ENCODE results near the gene NBAS.

DNA sequence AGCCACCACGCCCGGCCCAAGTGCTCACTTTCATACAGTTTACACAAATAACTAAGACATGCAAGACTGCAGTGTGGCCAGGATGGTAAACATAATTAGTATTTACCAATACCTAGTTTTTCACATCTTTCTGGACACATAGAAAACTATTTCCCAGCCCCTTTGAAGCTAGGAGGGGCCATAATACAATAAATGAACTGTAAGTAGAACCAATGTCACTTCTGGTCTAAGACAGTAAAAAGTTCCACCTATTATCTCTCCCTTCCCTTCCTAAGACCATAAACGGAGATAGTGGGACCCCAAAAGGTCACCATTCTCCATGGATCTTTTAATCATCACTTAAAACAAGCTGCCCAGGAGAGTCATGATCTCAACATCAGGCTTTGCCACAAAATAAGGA lies 51.0 kb downstream of the NBAS start:
- no peak for TF ChIP-seq POLR2A (IDR thresholded peaks at IDR 0.05)
- TF ChIP-seq, protein P1, sequence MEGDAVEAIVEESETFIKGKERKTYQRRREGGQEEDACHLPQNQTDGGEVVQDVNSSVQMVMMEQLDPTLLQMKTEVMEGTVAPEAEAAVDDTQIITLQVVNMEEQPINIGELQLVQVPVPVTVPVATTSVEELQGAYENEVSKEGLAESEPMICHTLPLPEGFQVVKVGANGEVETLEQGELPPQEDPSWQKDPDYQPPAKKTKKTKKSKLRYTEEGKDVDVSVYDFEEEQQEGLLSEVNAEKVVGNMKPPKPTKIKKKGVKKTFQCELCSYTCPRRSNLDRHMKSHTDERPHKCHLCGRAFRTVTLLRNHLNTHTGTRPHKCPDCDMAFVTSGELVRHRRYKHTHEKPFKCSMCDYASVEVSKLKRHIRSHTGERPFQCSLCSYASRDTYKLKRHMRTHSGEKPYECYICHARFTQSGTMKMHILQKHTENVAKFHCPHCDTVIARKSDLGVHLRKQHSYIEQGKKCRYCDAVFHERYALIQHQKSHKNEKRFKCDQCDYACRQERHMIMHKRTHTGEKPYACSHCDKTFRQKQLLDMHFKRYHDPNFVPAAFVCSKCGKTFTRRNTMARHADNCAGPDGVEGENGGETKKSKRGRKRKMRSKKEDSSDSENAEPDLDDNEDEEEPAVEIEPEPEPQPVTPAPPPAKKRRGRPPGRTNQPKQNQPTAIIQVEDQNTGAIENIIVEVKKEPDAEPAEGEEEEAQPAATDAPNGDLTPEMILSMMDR (IDR thresholded peaks at IDR 0.05) = no peak
- no peak for TF ChIP-seq EP300 (IDR thresholded peaks at IDR 0.05)

All from ovary (tissue), 3 donors.